ENCODE results near the gene OR2T1.

DNA sequence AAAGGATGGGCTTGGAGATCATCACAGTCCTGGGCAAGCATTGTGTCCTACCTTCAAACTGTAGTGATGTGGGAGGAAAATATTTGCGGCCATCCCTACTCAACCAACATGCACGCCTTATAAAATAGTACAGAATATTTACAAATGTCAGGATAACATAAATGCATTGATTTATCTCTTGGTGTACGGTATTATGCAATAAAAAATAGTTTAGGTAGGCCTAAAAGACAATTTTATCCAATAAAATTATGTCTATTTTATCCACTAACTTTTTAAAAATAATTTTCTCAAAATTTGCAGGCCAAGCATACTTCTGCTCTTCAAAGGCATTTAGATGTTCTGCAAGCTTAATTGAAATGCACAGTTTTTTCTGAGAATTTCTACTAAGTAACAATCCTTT lies at the start of gene OR2T1:
- TF ChIP-seq, protein P1, sequence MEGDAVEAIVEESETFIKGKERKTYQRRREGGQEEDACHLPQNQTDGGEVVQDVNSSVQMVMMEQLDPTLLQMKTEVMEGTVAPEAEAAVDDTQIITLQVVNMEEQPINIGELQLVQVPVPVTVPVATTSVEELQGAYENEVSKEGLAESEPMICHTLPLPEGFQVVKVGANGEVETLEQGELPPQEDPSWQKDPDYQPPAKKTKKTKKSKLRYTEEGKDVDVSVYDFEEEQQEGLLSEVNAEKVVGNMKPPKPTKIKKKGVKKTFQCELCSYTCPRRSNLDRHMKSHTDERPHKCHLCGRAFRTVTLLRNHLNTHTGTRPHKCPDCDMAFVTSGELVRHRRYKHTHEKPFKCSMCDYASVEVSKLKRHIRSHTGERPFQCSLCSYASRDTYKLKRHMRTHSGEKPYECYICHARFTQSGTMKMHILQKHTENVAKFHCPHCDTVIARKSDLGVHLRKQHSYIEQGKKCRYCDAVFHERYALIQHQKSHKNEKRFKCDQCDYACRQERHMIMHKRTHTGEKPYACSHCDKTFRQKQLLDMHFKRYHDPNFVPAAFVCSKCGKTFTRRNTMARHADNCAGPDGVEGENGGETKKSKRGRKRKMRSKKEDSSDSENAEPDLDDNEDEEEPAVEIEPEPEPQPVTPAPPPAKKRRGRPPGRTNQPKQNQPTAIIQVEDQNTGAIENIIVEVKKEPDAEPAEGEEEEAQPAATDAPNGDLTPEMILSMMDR (conservative IDR thresholded peaks at IDR 0.05; ENCODE audit: low read length): no peak
- TF ChIP-seq EZH2phosphoT487 (IDR thresholded peaks at IDR 0.05; ENCODE audit: borderline replicate concordance): no peak
